Mucosa of rectum (tissue), 2 donors: ENCODE measurements around the gene B3GNT8.
A peak's percentile ranks its signal among the peaks of the same experiment; 100 is the strongest.

Experiments
- H3K27ac ChIP-seq, 2 donors: one replicate each; pipeline ENCODE4 v1.7.0; 2013; ENCODE audit warnings: inconsistent platforms in 2 of 2, low read depth in 2 of 2, low read length in 2 of 2
- H3K27me3 ChIP-seq, 2 donors: one replicate each; pipeline ENCODE4 v1.7.0; 2013; ENCODE audit warnings: low read length in 2 of 2; ENCODE audit not compliant: control insufficient read depth in 2 of 2, insufficient read depth in 2 of 2
- H3K36me3 ChIP-seq, 2 donors: one replicate each; pipeline ENCODE4 v1.7.0; 2013; ENCODE audit warnings: low read length in 2 of 2; ENCODE audit not compliant: control insufficient read depth in 2 of 2, insufficient read depth in 2 of 2
- H3K4me1 ChIP-seq, 2 donors: one replicate each; pipeline ENCODE4 v1.7.0; 2013; ENCODE audit warnings: low read length in 2 of 2, mild to moderate bottlenecking in 1 of 2; ENCODE audit not compliant: control insufficient read depth in 2 of 2, insufficient read depth in 2 of 2
- H3K4me3 ChIP-seq, 2 donors: one replicate each; pipeline ENCODE4 v1.7.0; 2013; ENCODE audit warnings: low read length in 2 of 2
- H3K9ac ChIP-seq, 2 donors: one replicate each; pipeline ENCODE4 v1.7.0; 2013; ENCODE audit warnings: low read length in 2 of 2, low read depth in 1 of 2, mild to moderate bottlenecking in 1 of 2
- H3K9me3 ChIP-seq, 2 donors: one replicate each; pipeline ENCODE4 v1.7.0; 2013; ENCODE audit warnings: low read length in 2 of 2; ENCODE audit not compliant: control insufficient read depth in 2 of 2
- donor health status: healthy.
- donor health status: Normal muscosa, but diverticular disease.

The B3GNT8 gene

GRCh38 chr19:41407271-41407670, 19.9 kb downstream of the B3GNT8 start:
- Histone ChIP-seq H3K36me3 (peaks cover 4 to 15% of the 10 kb centered on the region in 2 donors), H3K4me3 (no peak overlapping the region), H3K27ac (no peak overlapping the region), H3K9ac (no peak overlapping the region), H3K9me3 (no peaks in the 10 kb centered on the region), H3K4me1 (peaks cover 2 to 6% of the 10 kb centered on the region in 2 donors), H3K27me3 (no peaks in the 10 kb centered on the region)

GRCh38 chr19:41405776-41406175, 21.4 kb downstream of the B3GNT8 start:
- no peaks in the 10 kb centered on the region for H3K27me3 ChIP-seq
- no peak overlapping the region for H3K4me3 ChIP-seq
- no peak overlapping the region for H3K9ac ChIP-seq
- H3K36me3 ChIP-seq = peaks cover under 1 to 2% of the 10 kb centered on the region in 2 donors
- peaks cover 2 to 6% of the 10 kb centered on the region in 2 donors for H3K4me1 ChIP-seq
- H3K27ac ChIP-seq = no peak overlapping the region
- no peaks in the 10 kb centered on the region for H3K9me3 ChIP-seq

GRCh38 chr19:41403181-41403970, 23.8 kb downstream of the B3GNT8 start:
- H3K4me1 ChIP-seq = peaks cover 7% of the 10 kb centered on the region in 2 donors
- H3K27ac ChIP-seq = no peak overlapping the region
- H3K4me3 ChIP-seq = no peak overlapping the region
- H3K9ac ChIP-seq = no peak overlapping the region
- H3K9me3 ChIP-seq = no peaks in the 10 kb centered on the region
- no peaks in the 10 kb centered on the region for H3K27me3 ChIP-seq
- H3K36me3 ChIP-seq = peaks cover 0 to 2% of the 10 kb centered on the region in 2 donors

- Histone ChIP-seq H3K36me3 (no peaks in the 10 kb centered on the region), H3K9me3 (no peaks in the 10 kb centered on the region), H3K4me1 (peaks cover 9% of the 10 kb centered on the region in 2 donors), H3K4me3 (no peak overlapping the region), H3K27me3 (no peaks in the 10 kb centered on the region), H3K27ac (no peak overlapping the region), H3K9ac (no peak overlapping the region)
Measured at GRCh38 chr19:41402010-41402409, 25.2 kb downstream of the B3GNT8 start.

- no peaks in the 10 kb centered on the region for H3K27me3 ChIP-seq
- no peaks in the 10 kb centered on the region for H3K9me3 ChIP-seq
- no peak overlapping the region for H3K9ac ChIP-seq
- no peak overlapping the region for H3K4me3 ChIP-seq
- H3K27ac ChIP-seq = no peak overlapping the region
- no peaks in the 10 kb centered on the region for H3K36me3 ChIP-seq
- peaks cover 12 to 13% of the 10 kb centered on the region in 2 donors for H3K4me1 ChIP-seq
Measured at GRCh38 chr19:41401483-41401882, 25.7 kb downstream of the B3GNT8 start.

GRCh38 chr19:41399525-41399924, 27.6 kb downstream of the B3GNT8 start:
- no peaks in the 10 kb centered on the region for H3K27me3 ChIP-seq
- no peak overlapping the region for H3K9ac ChIP-seq
- H3K4me3 ChIP-seq = no peak overlapping the region
- no peaks in the 10 kb centered on the region for H3K9me3 ChIP-seq
- peaks cover 12 to 13% of the 10 kb centered on the region in 2 donors for H3K4me1 ChIP-seq
- H3K36me3 ChIP-seq = no peaks in the 10 kb centered on the region
- no peak overlapping the region for H3K27ac ChIP-seq

GRCh38 chr19:41399091-41399490, 28.1 kb downstream of the B3GNT8 start:
- Histone ChIP-seq H3K4me1 (peaks cover 12 to 13% of the 10 kb centered on the region in 2 donors), H3K27ac (no peak overlapping the region)

GRCh38 chr19:41398598-41398997, 28.6 kb downstream of the B3GNT8 start:
- H3K9ac ChIP-seq = peak overlapping the region; percentile 91 to 97
- no peak overlapping the region for H3K27ac ChIP-seq
- H3K27me3 ChIP-seq = no peaks in the 10 kb centered on the region
- H3K4me3 ChIP-seq = peak overlapping the region; percentile 97 to 100
- no peaks in the 10 kb centered on the region for H3K9me3 ChIP-seq
- H3K4me1 ChIP-seq = peaks cover 12 to 13% of the 10 kb centered on the region in 2 donors
- H3K36me3 ChIP-seq = no peaks in the 10 kb centered on the region

More at GRCh38 chr19:41399091-41399490, 28.1 kb downstream of the B3GNT8 start:
- H3K9me3 ChIP-seq = no peaks in the 10 kb centered on the region
- peak overlapping the region in 1 of 2 donors; percentile 32 for H3K9ac ChIP-seq
- no peaks in the 10 kb centered on the region for H3K36me3 ChIP-seq
- H3K27me3 ChIP-seq = no peaks in the 10 kb centered on the region
- peak overlapping the region; percentile 97 to 100 for H3K4me3 ChIP-seq

GRCh38 chr19:41398050-41398418, 29.1 kb downstream of the B3GNT8 start:
- no peaks in the 10 kb centered on the region for H3K27me3 ChIP-seq
- peak overlapping the region; percentile 97 to 100 for H3K4me3 ChIP-seq
- peak overlapping the region; percentile 90 to 92 for H3K27ac ChIP-seq
- peak overlapping the region; percentile 91 to 97 for H3K9ac ChIP-seq
- H3K4me1 ChIP-seq = peaks cover 12 to 13% of the 10 kb centered on the region in 2 donors
- H3K9me3 ChIP-seq = no peaks in the 10 kb centered on the region
- no peaks in the 10 kb centered on the region for H3K36me3 ChIP-seq

GRCh38 chr19:41397086-41398049, 29.8 kb downstream of the B3GNT8 start, which contains the start of the genes BCKDHA and EXOSC5:
TSS of gene BCKDHA (plus strand) at chr19:41397818. CDS start at chr19:41397828, 10 bp downstream.
TSS of gene EXOSC5 (minus strand) at chr19:41397359. CDS start at chr19:41397328, 31 bp downstream.
- Histone ChIP-seq H3K4me3 (peak within 1 kb of the TSS; percentile 97 to 100), H3K4me1 (peaks cover 12 to 13% of the 10 kb centered on the region in 2 donors), H3K9me3 (no peaks in the 10 kb centered on the region), H3K27ac (peak within 1 kb of the TSS; percentile 90 to 92), H3K27me3 (no peaks in the 10 kb centered on the region), H3K36me3 (no peaks in the 10 kb centered on the region), H3K9ac (peak within 1 kb of the TSS; percentile 91 to 97)
